ENCODE data around the gene PSMG3.

The PSMG3 gene

GRCh38 chr7:1611708-1612241, 41.9 kb upstream of the PSMG3 start:
- TF ChIP-seq TAF1 (IDR thresholded peaks at IDR 0.05; ENCODE audit: borderline replicate concordance, insufficient read depth, low read length) (no peak), POLR2AphosphoS5 (IDR thresholded peaks at IDR 0.05; ENCODE audit: low read depth, low read length) (no peak), FOXP2 (optimal IDR thresholded peaks at IDR 0.05; ENCODE audit: borderline replicate concordance, extremely low read depth, extremely low read length, insufficient read depth) (no peak), SIN3A (IDR thresholded peaks at IDR 0.05; ENCODE audit: borderline replicate concordance, insufficient read depth, low read length) (no peak)
- TF ChIP-seq, protein P1, sequence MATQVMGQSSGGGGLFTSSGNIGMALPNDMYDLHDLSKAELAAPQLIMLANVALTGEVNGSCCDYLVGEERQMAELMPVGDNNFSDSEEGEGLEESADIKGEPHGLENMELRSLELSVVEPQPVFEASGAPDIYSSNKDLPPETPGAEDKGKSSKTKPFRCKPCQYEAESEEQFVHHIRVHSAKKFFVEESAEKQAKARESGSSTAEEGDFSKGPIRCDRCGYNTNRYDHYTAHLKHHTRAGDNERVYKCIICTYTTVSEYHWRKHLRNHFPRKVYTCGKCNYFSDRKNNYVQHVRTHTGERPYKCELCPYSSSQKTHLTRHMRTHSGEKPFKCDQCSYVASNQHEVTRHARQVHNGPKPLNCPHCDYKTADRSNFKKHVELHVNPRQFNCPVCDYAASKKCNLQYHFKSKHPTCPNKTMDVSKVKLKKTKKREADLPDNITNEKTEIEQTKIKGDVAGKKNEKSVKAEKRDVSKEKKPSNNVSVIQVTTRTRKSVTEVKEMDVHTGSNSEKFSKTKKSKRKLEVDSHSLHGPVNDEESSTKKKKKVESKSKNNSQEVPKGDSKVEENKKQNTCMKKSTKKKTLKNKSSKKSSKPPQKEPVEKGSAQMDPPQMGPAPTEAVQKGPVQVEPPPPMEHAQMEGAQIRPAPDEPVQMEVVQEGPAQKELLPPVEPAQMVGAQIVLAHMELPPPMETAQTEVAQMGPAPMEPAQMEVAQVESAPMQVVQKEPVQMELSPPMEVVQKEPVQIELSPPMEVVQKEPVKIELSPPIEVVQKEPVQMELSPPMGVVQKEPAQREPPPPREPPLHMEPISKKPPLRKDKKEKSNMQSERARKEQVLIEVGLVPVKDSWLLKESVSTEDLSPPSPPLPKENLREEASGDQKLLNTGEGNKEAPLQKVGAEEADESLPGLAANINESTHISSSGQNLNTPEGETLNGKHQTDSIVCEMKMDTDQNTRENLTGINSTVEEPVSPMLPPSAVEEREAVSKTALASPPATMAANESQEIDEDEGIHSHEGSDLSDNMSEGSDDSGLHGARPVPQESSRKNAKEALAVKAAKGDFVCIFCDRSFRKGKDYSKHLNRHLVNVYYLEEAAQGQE (IDR thresholded peaks at IDR 0.05; ENCODE audit: insufficient read depth in 1 of 2, low read depth in 2 of 2, low read length in 2 of 2): no peak

DNA sequence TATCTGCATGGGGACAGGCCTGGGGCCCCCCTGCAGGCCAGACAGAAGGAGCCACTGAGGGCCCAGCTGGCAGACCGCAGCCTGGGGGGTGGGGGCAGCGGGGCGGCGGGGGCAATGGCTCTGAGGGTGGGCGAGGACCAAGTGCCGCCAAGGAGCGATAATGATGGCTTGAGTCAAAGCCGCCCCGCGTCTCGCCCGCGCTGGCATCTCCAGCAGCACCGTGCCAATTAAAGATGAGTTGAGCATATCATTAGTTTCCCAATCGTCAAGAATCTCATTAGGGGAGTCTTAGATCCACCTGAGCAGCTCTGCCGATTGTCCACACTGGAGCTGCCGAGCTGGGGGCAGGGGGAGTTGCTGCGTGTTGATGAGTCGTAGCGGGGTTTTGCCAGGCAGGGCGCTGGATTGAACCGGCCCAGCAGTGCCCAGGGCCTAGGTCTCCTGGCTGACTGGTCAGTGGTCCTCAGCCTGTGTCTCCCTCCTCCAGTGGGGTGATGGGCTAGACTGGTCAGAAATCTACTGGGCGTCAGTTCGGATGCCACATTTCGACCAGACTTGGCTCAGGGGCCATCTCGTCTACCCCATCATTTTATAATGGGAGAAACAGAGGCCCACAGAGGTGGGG, 41.0 kb upstream of the PSMG3 start:
- TF ChIP-seq SIN3A (IDR thresholded peaks at IDR 0.05; ENCODE audit: borderline replicate concordance, insufficient read depth, low read length) (no peak), FOXP2 (optimal IDR thresholded peaks at IDR 0.05; ENCODE audit: borderline replicate concordance, extremely low read depth, extremely low read length, insufficient read depth) (no peak), TAF1 (IDR thresholded peaks at IDR 0.05; ENCODE audit: borderline replicate concordance, insufficient read depth, low read length) (no peak), POLR2AphosphoS5 (IDR thresholded peaks at IDR 0.05; ENCODE audit: low read depth, low read length) (no peak)
- TF ChIP-seq, protein P1 (IDR thresholded peaks at IDR 0.05; ENCODE audit: insufficient read depth in 1 of 2, low read depth in 2 of 2, low read length in 2 of 2): no peak

GRCh38 chr7:1610013-1610677, 40.3 kb upstream of the PSMG3 start:
- TF ChIP-seq TAF1 (IDR thresholded peaks at IDR 0.05; ENCODE audit: borderline replicate concordance, insufficient read depth, low read length) (no peak), FOXP2 (optimal IDR thresholded peaks at IDR 0.05; ENCODE audit: borderline replicate concordance, extremely low read depth, extremely low read length, insufficient read depth) (no peak), POLR2AphosphoS5 (IDR thresholded peaks at IDR 0.05; ENCODE audit: low read depth, low read length) (no peak), SIN3A (IDR thresholded peaks at IDR 0.05; ENCODE audit: borderline replicate concordance, insufficient read depth, low read length) (no peak)
- TF ChIP-seq, protein P1 (IDR thresholded peaks at IDR 0.05; ENCODE audit: insufficient read depth in 1 of 2, low read depth in 2 of 2, low read length in 2 of 2): no peak

DNA sequence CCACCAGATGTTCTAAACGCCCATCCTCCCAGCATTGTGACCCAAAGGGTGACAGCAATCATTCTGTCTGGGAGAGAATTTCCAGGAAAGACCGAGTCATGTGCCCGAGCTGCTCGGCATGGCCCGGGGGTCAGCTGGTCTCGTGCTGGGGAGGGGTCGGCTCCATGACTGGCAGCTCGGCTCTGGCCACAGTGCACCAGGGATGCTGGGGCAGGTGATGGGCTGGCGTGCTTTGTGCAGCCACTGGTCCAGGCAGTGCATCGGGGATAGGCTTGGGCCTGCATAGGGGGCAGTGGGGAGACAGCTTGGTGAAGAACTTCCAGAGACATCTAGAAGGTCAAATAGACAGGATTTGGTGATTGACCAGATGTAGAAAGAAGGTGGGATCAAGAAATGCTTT, 39.2 kb upstream of the PSMG3 start:
- TF ChIP-seq FOXP2 (optimal IDR thresholded peaks at IDR 0.05; ENCODE audit: borderline replicate concordance, extremely low read depth, extremely low read length, insufficient read depth): no peak
- TF ChIP-seq TAF1 (IDR thresholded peaks at IDR 0.05; ENCODE audit: borderline replicate concordance, insufficient read depth, low read length): no peak
- TF ChIP-seq, protein P1 (IDR thresholded peaks at IDR 0.05; ENCODE audit: insufficient read depth in 1 of 2, low read depth in 2 of 2, low read length in 2 of 2): no peak
- no peak for TF ChIP-seq SIN3A (IDR thresholded peaks at IDR 0.05; ENCODE audit: borderline replicate concordance, insufficient read depth, low read length)
- no peak for TF ChIP-seq POLR2AphosphoS5 (IDR thresholded peaks at IDR 0.05; ENCODE audit: low read depth, low read length)
